Panc1 (cell line): Measurements from ENCODE around the gene AKAP6.

Source experiments
- POLR2AphosphoS5 ChIP-seq: IDR thresholded peaks from 2 replicates; pipeline ENCODE4 v1.6.1; 2012; ENCODE audit warnings: mild to moderate bottlenecking, low read depth, low read length, moderate library complexity
- TCF7L2 ChIP-seq: IDR thresholded peaks from 2 replicates; pipeline ENCODE4 v1.6.1; 2011; ENCODE audit warnings: mild to moderate bottlenecking, low read depth, low read length, inconsistent platforms
- TF ChIP-seq, protein P1 (sequence below): fragments of 450-650 bp; IDR thresholded peaks from 2 replicates; pipeline ENCODE4 v1.5.1; 2017; ENCODE audit warnings: mild to moderate bottlenecking
- TF ChIP-seq, protein P2 (sequence below), 2 experiments: IDR thresholded peaks; 2 replicates each; pipeline ENCODE4 v1.6.1; 2011 to 2012; ENCODE audit warnings: low read depth in 2 of 2, control low read depth in 1 of 2, low read length in 1 of 2, mild to moderate bottlenecking in 1 of 2, moderate library complexity in 1 of 2; ENCODE audit not compliant: insufficient read depth in 1 of 2

DNA sequence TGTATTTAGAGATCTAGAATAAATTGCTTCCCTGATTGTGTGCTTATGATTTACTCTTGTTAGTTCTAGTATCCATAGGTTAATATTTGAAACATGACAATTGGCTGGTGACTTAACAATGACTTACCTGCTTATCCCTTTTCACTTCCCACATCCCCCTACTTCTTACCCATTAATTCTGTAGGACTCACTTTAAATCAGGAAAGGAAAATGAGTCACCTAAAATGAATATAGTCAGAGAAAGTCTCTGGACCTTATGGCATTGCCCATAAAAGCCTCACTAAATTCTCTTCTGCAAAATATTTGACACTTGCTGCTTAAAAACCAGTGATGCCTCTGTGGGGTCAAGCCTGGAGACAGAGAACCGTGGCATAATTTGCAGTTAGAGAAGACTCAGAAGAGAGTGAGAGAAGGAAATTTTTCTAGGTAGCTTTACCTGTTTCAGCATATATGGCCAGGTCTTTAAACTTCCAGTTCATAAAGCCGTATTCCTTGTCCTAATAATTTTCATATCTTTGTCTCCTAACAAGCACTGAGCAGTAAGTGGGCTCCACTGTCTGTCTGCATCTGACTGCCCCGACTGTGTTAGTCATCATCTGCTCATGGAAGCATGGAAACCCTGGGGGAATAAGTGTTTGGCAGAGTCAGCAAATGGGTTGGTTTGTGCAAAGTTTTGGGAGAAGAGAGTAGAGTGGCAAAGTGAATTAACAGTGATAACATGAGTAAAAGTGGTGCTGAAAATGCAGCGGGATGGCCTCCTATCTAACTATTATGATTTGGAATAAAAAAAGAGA lies 294.4 kb downstream of the AKAP6 start:
- TF ChIP-seq, protein P1, sequence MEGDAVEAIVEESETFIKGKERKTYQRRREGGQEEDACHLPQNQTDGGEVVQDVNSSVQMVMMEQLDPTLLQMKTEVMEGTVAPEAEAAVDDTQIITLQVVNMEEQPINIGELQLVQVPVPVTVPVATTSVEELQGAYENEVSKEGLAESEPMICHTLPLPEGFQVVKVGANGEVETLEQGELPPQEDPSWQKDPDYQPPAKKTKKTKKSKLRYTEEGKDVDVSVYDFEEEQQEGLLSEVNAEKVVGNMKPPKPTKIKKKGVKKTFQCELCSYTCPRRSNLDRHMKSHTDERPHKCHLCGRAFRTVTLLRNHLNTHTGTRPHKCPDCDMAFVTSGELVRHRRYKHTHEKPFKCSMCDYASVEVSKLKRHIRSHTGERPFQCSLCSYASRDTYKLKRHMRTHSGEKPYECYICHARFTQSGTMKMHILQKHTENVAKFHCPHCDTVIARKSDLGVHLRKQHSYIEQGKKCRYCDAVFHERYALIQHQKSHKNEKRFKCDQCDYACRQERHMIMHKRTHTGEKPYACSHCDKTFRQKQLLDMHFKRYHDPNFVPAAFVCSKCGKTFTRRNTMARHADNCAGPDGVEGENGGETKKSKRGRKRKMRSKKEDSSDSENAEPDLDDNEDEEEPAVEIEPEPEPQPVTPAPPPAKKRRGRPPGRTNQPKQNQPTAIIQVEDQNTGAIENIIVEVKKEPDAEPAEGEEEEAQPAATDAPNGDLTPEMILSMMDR: no peak
- TF ChIP-seq POLR2AphosphoS5 (no peak), TCF7L2 (no peak)
- TF ChIP-seq, protein P2, sequence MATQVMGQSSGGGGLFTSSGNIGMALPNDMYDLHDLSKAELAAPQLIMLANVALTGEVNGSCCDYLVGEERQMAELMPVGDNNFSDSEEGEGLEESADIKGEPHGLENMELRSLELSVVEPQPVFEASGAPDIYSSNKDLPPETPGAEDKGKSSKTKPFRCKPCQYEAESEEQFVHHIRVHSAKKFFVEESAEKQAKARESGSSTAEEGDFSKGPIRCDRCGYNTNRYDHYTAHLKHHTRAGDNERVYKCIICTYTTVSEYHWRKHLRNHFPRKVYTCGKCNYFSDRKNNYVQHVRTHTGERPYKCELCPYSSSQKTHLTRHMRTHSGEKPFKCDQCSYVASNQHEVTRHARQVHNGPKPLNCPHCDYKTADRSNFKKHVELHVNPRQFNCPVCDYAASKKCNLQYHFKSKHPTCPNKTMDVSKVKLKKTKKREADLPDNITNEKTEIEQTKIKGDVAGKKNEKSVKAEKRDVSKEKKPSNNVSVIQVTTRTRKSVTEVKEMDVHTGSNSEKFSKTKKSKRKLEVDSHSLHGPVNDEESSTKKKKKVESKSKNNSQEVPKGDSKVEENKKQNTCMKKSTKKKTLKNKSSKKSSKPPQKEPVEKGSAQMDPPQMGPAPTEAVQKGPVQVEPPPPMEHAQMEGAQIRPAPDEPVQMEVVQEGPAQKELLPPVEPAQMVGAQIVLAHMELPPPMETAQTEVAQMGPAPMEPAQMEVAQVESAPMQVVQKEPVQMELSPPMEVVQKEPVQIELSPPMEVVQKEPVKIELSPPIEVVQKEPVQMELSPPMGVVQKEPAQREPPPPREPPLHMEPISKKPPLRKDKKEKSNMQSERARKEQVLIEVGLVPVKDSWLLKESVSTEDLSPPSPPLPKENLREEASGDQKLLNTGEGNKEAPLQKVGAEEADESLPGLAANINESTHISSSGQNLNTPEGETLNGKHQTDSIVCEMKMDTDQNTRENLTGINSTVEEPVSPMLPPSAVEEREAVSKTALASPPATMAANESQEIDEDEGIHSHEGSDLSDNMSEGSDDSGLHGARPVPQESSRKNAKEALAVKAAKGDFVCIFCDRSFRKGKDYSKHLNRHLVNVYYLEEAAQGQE (IDR thresholded peaks at IDR 0.05; ENCODE audit: insufficient read depth in 1 of 2, low read depth in 2 of 2, low read length in 1 of 2): no peak
